GM12873 (cell line): ENCODE measurements around the gene IKZF1.

Experiments used
- TF ChIP-seq, protein P1 (sequence below): IDR thresholded peaks from 2 replicates; pipeline ENCODE4 v1.5.1; 2012; ENCODE audit warnings: low read depth, mild to moderate bottlenecking, moderate library complexity, low read length, control low read depth; ENCODE audit not compliant: insufficient read depth; ENCODE audit errors: missing control alignments

IKZF1 gene

DNA sequence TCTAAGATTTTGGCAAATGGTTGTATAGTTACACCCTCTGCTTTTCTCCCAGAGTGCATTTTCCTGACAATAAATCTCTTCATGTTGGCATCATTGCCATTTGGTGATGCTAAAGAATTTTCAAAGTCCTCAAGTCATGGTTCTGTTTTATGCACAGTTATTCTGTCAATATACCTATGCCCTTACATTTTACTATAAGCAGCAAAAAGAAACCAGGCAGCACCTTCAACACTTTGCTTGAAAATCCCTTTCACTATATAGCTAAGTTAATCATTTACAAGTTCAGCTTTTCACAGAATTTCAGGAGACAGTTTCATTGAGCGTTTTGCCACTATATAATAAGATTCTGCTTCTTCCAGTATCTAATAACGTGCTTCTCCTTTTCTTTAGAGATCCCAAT, 123.0 kb downstream of the IKZF1 start:
- TF ChIP-seq, protein P1, sequence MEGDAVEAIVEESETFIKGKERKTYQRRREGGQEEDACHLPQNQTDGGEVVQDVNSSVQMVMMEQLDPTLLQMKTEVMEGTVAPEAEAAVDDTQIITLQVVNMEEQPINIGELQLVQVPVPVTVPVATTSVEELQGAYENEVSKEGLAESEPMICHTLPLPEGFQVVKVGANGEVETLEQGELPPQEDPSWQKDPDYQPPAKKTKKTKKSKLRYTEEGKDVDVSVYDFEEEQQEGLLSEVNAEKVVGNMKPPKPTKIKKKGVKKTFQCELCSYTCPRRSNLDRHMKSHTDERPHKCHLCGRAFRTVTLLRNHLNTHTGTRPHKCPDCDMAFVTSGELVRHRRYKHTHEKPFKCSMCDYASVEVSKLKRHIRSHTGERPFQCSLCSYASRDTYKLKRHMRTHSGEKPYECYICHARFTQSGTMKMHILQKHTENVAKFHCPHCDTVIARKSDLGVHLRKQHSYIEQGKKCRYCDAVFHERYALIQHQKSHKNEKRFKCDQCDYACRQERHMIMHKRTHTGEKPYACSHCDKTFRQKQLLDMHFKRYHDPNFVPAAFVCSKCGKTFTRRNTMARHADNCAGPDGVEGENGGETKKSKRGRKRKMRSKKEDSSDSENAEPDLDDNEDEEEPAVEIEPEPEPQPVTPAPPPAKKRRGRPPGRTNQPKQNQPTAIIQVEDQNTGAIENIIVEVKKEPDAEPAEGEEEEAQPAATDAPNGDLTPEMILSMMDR = no peak

DNA sequence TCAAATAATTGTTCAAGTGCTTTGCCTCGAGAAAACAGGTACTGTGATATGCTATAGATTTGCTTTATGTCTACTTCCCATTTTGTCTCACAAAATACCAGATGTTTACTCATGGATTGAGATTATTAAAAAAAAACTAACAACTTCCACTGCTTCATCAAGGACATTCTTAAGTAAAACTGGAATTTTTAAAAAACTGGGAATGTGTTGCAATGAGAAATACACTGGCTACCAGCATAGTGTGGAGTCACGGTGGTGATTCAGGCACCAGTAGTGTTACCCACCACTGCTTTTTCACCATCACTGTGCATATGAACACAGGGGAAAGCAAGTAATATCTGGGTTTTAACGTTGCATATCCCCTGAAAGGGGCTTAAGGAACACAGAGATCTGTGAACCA, 124.4 kb downstream of the IKZF1 start:
- TF ChIP-seq, protein P1 = no peak

DNA sequence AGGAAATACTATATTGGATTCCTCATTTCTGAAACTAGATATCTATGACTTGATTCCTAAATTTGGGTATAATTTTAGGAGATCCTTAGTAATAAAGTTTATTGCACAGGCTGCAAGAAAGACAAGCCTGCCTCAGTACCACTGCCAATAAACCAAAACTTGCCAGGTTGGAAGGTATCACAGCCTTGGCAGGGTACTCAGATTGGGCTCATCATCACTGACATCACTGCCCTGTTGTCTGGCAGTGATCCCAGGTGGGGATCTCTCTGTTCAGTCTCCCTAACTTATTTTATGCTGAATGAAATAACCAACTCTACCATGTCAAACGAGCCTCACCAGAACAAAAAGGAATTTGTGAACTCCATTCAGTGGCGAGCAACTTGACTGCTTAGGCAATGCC, 126.8 kb downstream of the IKZF1 start:
- TF ChIP-seq, protein P1 = no peak

DNA sequence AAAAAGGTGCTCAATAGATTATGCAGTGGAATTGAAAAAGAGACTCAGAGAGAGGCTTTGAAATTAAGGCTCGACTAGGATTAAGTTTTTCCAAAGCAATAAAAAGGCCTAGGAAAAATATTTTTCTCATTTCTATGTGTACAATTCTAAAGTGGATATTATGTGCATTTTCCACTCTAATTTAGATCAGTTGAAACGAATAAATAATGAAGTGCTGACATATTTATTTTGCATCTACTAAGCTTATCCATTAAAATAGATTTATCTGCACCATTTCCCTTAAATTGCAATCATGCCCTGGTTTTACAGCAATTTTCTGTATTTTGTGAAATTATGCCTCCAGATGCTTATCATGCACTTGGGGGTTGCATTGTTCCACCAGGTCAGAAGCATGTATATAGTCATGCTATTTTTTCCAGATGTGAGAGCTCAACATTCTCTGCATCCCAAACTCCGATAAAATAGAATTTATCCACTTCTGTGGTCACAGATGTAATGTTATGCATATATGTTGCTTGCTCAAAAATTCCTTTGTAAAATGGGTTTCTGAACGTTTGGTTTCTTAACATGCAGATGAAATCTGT, 127.3 kb downstream of the IKZF1 start:
- TF ChIP-seq, protein P1 = no peak

DNA sequence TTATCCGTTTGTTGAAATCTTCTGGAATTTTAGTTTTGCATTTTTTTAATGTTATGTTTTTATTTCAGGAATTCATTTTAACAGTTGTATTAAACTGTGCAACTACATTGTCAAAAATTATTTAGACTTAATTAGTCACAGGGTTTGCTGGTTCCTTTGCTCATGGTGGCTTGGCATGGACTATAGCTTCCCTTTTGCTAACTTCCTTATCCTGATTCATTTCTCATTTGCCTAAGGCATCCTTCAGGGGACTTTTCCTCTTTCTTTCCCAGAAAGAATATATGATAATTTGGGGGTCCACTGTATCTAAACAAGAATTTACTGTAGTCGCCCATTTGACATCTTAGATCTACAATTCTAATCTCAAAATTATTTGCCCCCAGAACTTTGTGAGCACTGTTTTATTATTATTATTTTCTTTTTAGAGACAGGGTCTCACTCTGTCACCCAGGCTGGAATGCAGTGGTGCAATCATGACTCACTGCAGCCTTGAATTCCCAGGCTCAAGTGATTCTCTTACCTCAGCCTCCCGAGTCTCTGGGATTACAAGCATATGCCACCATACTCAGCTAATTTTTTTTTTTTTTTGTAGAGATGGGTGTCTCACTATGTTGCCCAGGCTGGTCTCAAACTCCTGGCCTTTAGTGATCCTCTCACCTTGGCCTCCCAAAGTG, 131.8 kb downstream of the IKZF1 start:
- TF ChIP-seq, protein P1 = no peak

DNA sequence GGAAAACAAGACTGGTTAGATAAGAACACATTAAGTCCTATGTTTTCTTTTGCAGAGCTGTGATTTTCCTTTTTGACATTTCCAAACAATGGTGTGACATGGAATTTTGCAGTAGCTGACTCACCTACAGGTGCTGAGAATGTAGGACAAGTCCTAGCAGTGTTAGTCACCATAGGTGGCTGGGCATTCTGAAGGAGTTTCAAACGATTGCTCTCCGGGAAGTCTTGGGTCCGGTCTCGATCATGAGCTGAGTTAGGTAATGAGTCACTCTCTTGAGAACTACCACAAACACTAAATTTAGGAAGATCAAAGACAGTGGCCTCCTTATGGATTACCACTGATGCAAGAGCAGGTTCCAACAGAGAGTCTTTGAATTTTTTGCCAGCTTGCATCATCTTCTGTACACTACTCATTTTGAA, 142.0 kb downstream of the IKZF1 start:
- TF ChIP-seq, protein P1 = no peak

DNA sequence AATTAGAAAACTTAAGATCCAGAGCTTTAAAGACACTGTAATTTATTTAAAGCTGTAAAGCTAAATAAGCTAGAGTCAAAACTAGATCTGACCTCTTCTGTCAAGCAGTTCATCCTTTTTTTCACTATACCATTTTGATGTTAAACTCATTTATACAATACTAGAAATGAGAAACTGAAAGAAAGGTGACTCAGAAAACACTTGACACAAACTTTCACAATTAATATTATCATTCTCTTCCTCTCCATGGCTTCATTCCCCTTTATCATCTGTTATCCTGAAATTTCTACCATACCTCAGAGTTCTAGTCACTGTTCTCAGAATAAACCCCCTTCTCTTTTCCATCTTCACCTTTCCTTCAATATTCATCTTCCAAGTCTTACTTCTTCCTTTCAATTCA, 144.3 kb downstream of the IKZF1 start:
- TF ChIP-seq, protein P1 = no peak
